OCI-LY1 (cell line): ENCODE data around the gene SPATA21.

Source experiments
- H2AFZ ChIP-seq: fragments of 200-600 bp; sonication (generic), shearing (Covaris generic); 2 replicates; pipeline ENCODE4 v1.6.0; 2014; ENCODE audit warnings: antibody characterized with exemption, mild to moderate bottlenecking, low read length
- H3F3A ChIP-seq: fragments of 200-600 bp; sonication (generic), shearing (Covaris generic); 2 replicates; pipeline ENCODE4 v1.6.0; 2014; ENCODE audit warnings: mild to moderate bottlenecking, antibody characterized with exemption, low read length, moderate library complexity; ENCODE audit not compliant: insufficient read depth
- H3K27ac ChIP-seq: fragments of 200-600 bp; sonication (generic); 2 replicates; pipeline ENCODE4 v1.5.1; 2014; ENCODE audit warnings: low read length, mixed run types, mild to moderate bottlenecking, low read depth; ENCODE audit not compliant: poor library complexity, severe bottlenecking
- H3K27me3 ChIP-seq: fragments of 200-600 bp; sonication (generic); 2 replicates; pipeline ENCODE4 v1.6.0; 2014; ENCODE audit warnings: antibody characterized with exemption, mild to moderate bottlenecking, low read length, moderate library complexity; ENCODE audit not compliant: insufficient read depth
- H3K36me3 ChIP-seq: fragments of 200-600 bp; sonication (generic); 2 replicates; pipeline ENCODE4 v1.6.1; 2014; ENCODE audit warnings: mild to moderate bottlenecking, antibody characterized with exemption, low read length, moderate library complexity, mixed read lengths; ENCODE audit not compliant: insufficient read depth
- H3K4me1 ChIP-seq: fragments of 200-600 bp; sonication (generic); 2 replicates; pipeline ENCODE4 v1.5.1; 2014; ENCODE audit warnings: mild to moderate bottlenecking, low read length, moderate library complexity; ENCODE audit not compliant: insufficient read depth, severe bottlenecking
- H3K4me2 ChIP-seq: fragments of 200-600 bp; sonication (generic), shearing (Covaris generic); 2 replicates; pipeline ENCODE4 v1.6.1; 2014; ENCODE audit warnings: low read length
- H3K4me3 ChIP-seq: fragments of 200-600 bp; sonication (generic); 2 replicates; pipeline ENCODE4 v1.5.1; 2014; ENCODE audit warnings: low read length, low read depth, mild to moderate bottlenecking, mixed read lengths; ENCODE audit not compliant: poor library complexity, severe bottlenecking
- H3K79me2 ChIP-seq: fragments of 200-600 bp; shearing (Covaris generic); 2 replicates; pipeline ENCODE4 v1.6.1; 2016; ENCODE audit warnings: mixed run types, low read length, mixed read lengths; ENCODE audit not compliant: insufficient read depth
- H3K9ac ChIP-seq: fragments of 200-600 bp; sonication (generic), shearing (Covaris generic); 2 replicates; pipeline ENCODE4 v1.6.1; 2014; ENCODE audit warnings: mild to moderate bottlenecking, low read length, mixed read lengths
- H3K9me2 ChIP-seq: fragments of 200-600 bp; sonication (generic), shearing (Covaris generic); 2 replicates; pipeline ENCODE4 v1.6.1; 2014; ENCODE audit warnings: low read depth, mild to moderate bottlenecking, low read length, mixed read lengths
- H3K9me3 ChIP-seq: fragments of 200-600 bp; shearing (Covaris generic); 2 replicates; pipeline ENCODE4 v1.6.1; 2014; ENCODE audit warnings: low read length, mixed read lengths
- H4K20me1 ChIP-seq: fragments of 200-600 bp; sonication (generic), shearing (Covaris generic); 2 replicates; pipeline ENCODE4 v1.6.0; 2016; ENCODE audit warnings: mild to moderate bottlenecking, low read length; ENCODE audit not compliant: insufficient read depth
- CTCF ChIP-seq: fragments of 200-600 bp; sonication (generic), shearing (Covaris generic); IDR thresholded peaks from 2 replicates; pipeline ENCODE4 v1.5.1; 2017; ENCODE audit warnings: mild to moderate bottlenecking, antibody characterized with exemption, low read length, moderate library complexity, mixed read lengths
- EZH2 ChIP-seq: fragments of 200-600 bp; sonication (generic), shearing (Covaris generic); IDR thresholded peaks from 2 replicates; pipeline ENCODE4 v1.8.0; 2017; ENCODE audit warnings: borderline replicate concordance, mixed run types, mild to moderate bottlenecking, antibody characterized with exemption, low read length, moderate library complexity, mixed read lengths

SPATA21 gene

GRCh38 chr1:16385659-16386453, 51.4 kb downstream of the SPATA21 start:
- H3K9ac ChIP-seq: no peak overlapping the region
- peaks cover 88% of the 10 kb centered on the region for H3K79me2 ChIP-seq
- H3K9me2 ChIP-seq: no peaks in the 10 kb centered on the region
- no peaks in the 10 kb centered on the region for H4K20me1 ChIP-seq
- no peak for TF ChIP-seq EZH2
- no peak for TF ChIP-seq CTCF
- H3F3A ChIP-seq: no peaks in the 10 kb centered on the region
- H3K4me3 ChIP-seq: no peak overlapping the region
- peak overlapping the region; percentile 70 for H3K4me2 ChIP-seq
- peak overlapping the region; percentile 57 for H3K27ac ChIP-seq
- H3K4me1 ChIP-seq: peaks cover 42% of the 10 kb centered on the region
- no peaks in the 10 kb centered on the region for H3K9me3 ChIP-seq
- H2AFZ ChIP-seq: no peak overlapping the region
- H3K36me3 ChIP-seq: no peaks in the 10 kb centered on the region
- H3K27me3 ChIP-seq: no peaks in the 10 kb centered on the region

- no peak overlapping the region for H3K9ac ChIP-seq
- peaks cover 89% of the 10 kb centered on the region for H3K79me2 ChIP-seq
- H3K27ac ChIP-seq: no peak overlapping the region
- no peaks in the 10 kb centered on the region for H3F3A ChIP-seq
- no peak overlapping the region for H3K4me2 ChIP-seq
- H3K4me1 ChIP-seq: peaks cover 42% of the 10 kb centered on the region
- TF ChIP-seq EZH2: no peak
- TF ChIP-seq CTCF: no peak
- H3K9me3 ChIP-seq: no peaks in the 10 kb centered on the region
- no peak overlapping the region for H3K4me3 ChIP-seq
- H4K20me1 ChIP-seq: no peaks in the 10 kb centered on the region
- H2AFZ ChIP-seq: no peak overlapping the region
- H3K9me2 ChIP-seq: no peaks in the 10 kb centered on the region
- H3K27me3 ChIP-seq: no peaks in the 10 kb centered on the region
- no peaks in the 10 kb centered on the region for H3K36me3 ChIP-seq
Observed at GRCh38 chr1:16383888-16384287, 53.3 kb downstream of the SPATA21 start.

GRCh38 chr1:16380868-16381267, 56.4 kb downstream of the SPATA21 start:
- no peak for TF ChIP-seq CTCF
- 0 out of 2 replicates have a peak, but pooled peaks cover 2% of the 10 kb centered on the region for H4K20me1 ChIP-seq

More at GRCh38 chr1:16380868-16381267, 56.4 kb downstream of the SPATA21 start:
- peaks cover 88% of the 10 kb centered on the region for H3K79me2 ChIP-seq
- no peak overlapping the region for H3K4me3 ChIP-seq
- H3K4me1 ChIP-seq: peaks cover 24% of the 10 kb centered on the region
- no peaks in the 10 kb centered on the region for H3K9me3 ChIP-seq
- H2AFZ ChIP-seq: no peak overlapping the region
- H3K36me3 ChIP-seq: no peaks in the 10 kb centered on the region
- no peak overlapping the region for H3K27ac ChIP-seq
- H3K4me2 ChIP-seq: no peak overlapping the region
- H3K9me2 ChIP-seq: no peaks in the 10 kb centered on the region
- no peak overlapping the region for H3K9ac ChIP-seq
- H3F3A ChIP-seq: no peaks in the 10 kb centered on the region
- H3K27me3 ChIP-seq: no peaks in the 10 kb centered on the region
